Transverse colon (tissue), 4 donors: Measurements from ENCODE around the gene KRTAP20-1.

Experiments
- POLR2A ChIP-seq: fragments of 450-650 bp; IDR thresholded peaks from one replicate; pipeline ENCODE4 v1.6.1; 2016; ENCODE audit warnings: antibody characterized with exemption, mild to moderate bottlenecking, moderate library complexity
- POLR2AphosphoS5 ChIP-seq, 3 donors: sonication (generic); formaldehyde crosslinking; IDR thresholded peaks; one replicate each; pipeline ENCODE4 v1.6.1; 2016; ENCODE audit warnings: antibody characterized with exemption in 3 of 3
- TF ChIP-seq, protein P1 (sequence below), 5 experiments: fragments of 200-600 bp in 3 of 5; fragments of 450-650 bp in 2 of 5; sonication (generic) in 3 of 5; IDR thresholded peaks; 1 replicate in 2 of 5; 2 replicates in 3 of 5; pipeline ENCODE4 v1.5.1; 2016 to 2017; ENCODE audit warnings: antibody characterized with exemption in 5 of 5, inconsistent platforms in 3 of 5, mild to moderate bottlenecking in 2 of 5, moderate library complexity in 1 of 5

DNA sequence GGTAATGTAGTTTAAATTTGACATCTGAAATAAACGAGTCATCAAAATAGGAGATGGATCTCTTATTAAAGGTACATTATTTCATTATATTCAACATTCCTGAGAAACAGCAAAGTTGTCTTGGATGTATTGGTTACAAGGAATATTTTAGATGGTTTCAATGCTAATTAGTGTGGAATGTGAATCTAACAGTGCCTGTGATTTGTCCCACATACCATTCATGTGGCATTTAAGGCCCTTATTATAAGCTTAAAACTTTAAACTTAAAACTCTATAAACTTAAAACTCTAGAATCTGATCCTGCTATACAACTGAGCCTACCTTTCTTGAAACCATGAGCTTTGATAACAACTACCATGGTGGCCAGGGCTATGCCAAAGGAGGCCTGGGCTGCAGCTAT, 15.4 kb upstream of the KRTAP20-1 start, which contains the start of gene KRTAP22-1:
- TF ChIP-seq, protein P1, sequence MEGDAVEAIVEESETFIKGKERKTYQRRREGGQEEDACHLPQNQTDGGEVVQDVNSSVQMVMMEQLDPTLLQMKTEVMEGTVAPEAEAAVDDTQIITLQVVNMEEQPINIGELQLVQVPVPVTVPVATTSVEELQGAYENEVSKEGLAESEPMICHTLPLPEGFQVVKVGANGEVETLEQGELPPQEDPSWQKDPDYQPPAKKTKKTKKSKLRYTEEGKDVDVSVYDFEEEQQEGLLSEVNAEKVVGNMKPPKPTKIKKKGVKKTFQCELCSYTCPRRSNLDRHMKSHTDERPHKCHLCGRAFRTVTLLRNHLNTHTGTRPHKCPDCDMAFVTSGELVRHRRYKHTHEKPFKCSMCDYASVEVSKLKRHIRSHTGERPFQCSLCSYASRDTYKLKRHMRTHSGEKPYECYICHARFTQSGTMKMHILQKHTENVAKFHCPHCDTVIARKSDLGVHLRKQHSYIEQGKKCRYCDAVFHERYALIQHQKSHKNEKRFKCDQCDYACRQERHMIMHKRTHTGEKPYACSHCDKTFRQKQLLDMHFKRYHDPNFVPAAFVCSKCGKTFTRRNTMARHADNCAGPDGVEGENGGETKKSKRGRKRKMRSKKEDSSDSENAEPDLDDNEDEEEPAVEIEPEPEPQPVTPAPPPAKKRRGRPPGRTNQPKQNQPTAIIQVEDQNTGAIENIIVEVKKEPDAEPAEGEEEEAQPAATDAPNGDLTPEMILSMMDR (IDR thresholded peaks at IDR 0.05), result no peak
- TF ChIP-seq POLR2A (no peak), POLR2AphosphoS5 (IDR thresholded peaks at IDR 0.05) (no peak)
